ENCODE results near the gene LGALS9. TPM values are rescaled to one million over a fixed set of nuclear protein-coding genes. Genes with fewer than 3 reads are reported as not detected.

LGALS9 gene
- total and polyA plus RNA-seq, 7 donors, result 17.8 to 476 (median 33.2) TPM

GRCh38 chr17:27588354-27588753, 42.6 kb upstream of the LGALS9 start:
- DNase-seq, result no peak
- TF ChIP-seq POLR2AphosphoS5 (IDR thresholded peaks at IDR 0.05), result no peak
- TF ChIP-seq POLR2A (IDR thresholded peaks at IDR 0.05), result no peak
- no peak for TF ChIP-seq CTCF (IDR thresholded peaks at IDR 0.05)
- TF ChIP-seq EP300 (IDR thresholded peaks at IDR 0.05), result no peak
- intact Hi-C loops (cut with DNase I), result no loop called here
- no peaks in the 10 kb centered on the region for H3K4me1 ChIP-seq
- H3K9me3 ChIP-seq, result no peaks in the 10 kb centered on the region
- peaks cover 0 to 36% (median 5%) of the 10 kb centered on the region in 4 donors for H3K36me3 ChIP-seq
- no peak overlapping the region for H3K27ac ChIP-seq
- WGBS, 2 donors, result 95% methylated on average over 15 of the region's 15 CpGs
- H3K4me3 ChIP-seq, result no peak overlapping the region
- no peaks in the 10 kb centered on the region for H3K27me3 ChIP-seq

DNA sequence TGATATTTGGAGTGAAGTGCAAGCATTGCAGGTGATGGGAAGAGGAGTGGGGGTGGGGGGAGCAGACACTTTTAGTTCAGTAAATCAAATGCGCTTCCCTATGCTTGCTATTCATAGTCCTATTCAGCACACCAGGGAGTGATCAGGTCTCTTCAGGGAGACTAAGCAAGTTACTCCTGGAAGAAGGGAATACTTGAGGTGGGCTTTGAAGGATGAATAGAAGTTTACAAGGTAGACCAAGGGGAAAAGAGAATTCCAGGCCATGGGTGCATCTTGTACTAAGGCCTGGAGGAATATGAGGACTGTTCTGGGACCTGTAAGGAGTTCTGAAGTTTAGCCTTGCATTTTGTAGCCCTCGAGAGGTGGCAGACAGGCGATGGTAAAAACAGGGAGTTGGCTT, 40.1 kb upstream of the LGALS9 start:
- 98 to 100% methylated on average over 3 of the region's 3 CpGs for WGBS, 2 donors
- H3K27ac ChIP-seq, result no peak overlapping the region
- H3K9me3 ChIP-seq, result no peaks in the 10 kb centered on the region
- no peaks in the 10 kb centered on the region for H3K27me3 ChIP-seq
- no peak overlapping the region for H3K4me3 ChIP-seq
- H3K36me3 ChIP-seq, result peaks cover 0 to 28% (median 4%) of the 10 kb centered on the region in 4 donors
- TF ChIP-seq EP300 (IDR thresholded peaks at IDR 0.05), result no peak
- DNase-seq, result no peak
- peaks cover 0 to 4% (median 0%) of the 10 kb centered on the region in 4 donors for H3K4me1 ChIP-seq
- intact Hi-C loops (cut with DNase I), result no loop called here

DNA sequence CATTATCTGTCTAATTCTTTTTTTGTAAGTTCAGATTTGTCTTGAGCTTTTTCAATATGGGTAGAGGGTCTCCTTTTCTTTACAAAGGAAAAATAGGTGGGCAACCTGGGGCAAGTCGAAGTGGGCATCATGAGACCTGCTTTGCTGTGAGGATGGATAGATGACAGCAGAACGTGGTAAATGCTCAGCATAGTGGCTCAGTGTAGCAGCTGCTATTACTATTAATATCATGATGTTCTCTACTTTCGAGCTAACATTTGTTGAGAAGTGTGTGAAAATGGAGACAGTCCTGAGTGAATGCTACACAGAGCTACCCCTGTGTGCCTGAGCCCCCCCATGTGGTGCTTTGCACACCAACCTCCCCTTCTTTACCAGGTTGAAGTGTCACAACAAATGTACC, 39.0 kb upstream of the LGALS9 start:
- Histone ChIP-seq H3K4me1 (peaks cover 0 to 15% (median 1%) of the 10 kb centered on the region in 4 donors), H3K4me3 (no peak overlapping the region), H3K36me3 (peaks cover 0 to 28% (median 4%) of the 10 kb centered on the region in 4 donors), H3K27me3 (no peaks in the 10 kb centered on the region), H3K9me3 (no peaks in the 10 kb centered on the region), H3K27ac (no peak overlapping the region)
- TF ChIP-seq POLR2AphosphoS5 (IDR thresholded peaks at IDR 0.05), result no peak
- TF ChIP-seq EP300 (IDR thresholded peaks at IDR 0.05), result no peak
- no peak for TF ChIP-seq POLR2A (IDR thresholded peaks at IDR 0.05)
- no peak for TF ChIP-seq CTCF (IDR thresholded peaks at IDR 0.05)
- 87 to 93% methylated on average over 3 of the region's 3 CpGs for WGBS, 2 donors
- DNase-seq, result no peak
- intact Hi-C loops (cut with DNase I), result no loop called here

DNA sequence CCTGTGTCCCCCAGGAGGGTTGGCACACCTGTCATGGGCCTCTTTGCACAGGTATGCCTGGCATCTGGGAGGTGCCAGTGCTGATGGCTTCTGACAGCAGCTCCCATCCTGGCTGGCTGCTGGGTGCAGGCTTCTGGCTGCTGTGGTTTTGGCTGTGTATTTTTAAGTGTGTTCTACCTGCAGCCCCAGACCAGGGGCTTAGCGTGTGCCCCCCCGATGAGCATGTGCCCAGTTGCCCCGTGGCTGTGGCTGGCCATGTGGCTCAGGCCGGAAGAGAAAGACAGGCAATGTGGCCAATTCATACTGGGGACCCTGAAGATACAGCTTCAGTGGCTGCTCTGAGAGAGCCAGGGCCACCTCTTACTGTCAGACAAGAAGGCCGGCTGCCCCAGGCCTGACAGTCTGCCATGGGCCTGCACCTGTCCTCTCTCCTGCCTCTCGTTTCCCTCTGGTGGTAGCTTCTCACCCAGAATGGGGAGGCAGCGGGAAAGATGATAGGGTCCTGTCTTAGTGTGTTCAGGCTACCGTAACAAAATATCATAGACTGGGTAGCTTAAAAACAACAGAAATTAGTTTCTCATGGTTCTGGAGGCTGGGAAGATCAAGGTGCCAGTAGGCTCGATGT, 37.6 kb upstream of the LGALS9 start:
- no peak overlapping the region for H3K27ac ChIP-seq
- H3K4me1 ChIP-seq, result peaks cover 0 to 16% (median 1%) of the 10 kb centered on the region in 4 donors
- no peak for DNase-seq
- H3K9me3 ChIP-seq, result no peaks in the 10 kb centered on the region
- 93 to 94% methylated on average over 9 of the region's 9 CpGs for WGBS, 2 donors
- peaks cover 0 to 30% (median 4%) of the 10 kb centered on the region in 4 donors for H3K36me3 ChIP-seq
- TF ChIP-seq POLR2AphosphoS5 (IDR thresholded peaks at IDR 0.05) (no peak), POLR2A (IDR thresholded peaks at IDR 0.05) (no peak), EP300 (IDR thresholded peaks at IDR 0.05) (no peak), CTCF (IDR thresholded peaks at IDR 0.05) (no peak)
- intact Hi-C loops (cut with DNase I), result no loop called here
- H3K4me3 ChIP-seq, result no peak overlapping the region
- no peaks in the 10 kb centered on the region for H3K27me3 ChIP-seq

DNA sequence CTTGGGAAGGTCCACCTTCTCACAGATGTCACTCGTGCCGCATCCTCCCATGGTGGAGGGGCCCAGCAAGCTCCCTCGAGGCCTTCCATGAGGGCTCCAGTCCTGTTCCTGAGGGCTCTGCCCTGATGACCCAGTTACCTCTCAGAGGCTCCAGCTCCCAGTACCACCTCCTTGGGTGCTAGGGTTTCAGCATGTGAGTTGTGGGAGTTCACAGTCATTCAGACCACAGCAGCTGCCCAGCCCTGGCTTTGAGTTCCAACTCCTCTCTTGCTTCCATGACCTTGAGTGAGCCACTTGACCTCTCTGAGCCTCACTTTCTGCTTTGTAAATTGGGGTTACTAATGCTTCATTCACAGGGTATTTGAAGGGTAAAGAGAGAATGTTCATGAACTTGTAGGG, 37.1 kb upstream of the LGALS9 start:
- 93 to 98% methylated on average over 3 of the region's 3 CpGs for WGBS, 2 donors
- Histone ChIP-seq H3K9me3 (no peaks in the 10 kb centered on the region), H3K27ac (no peak overlapping the region), H3K4me3 (no peak overlapping the region), H3K4me1 (peaks cover 0 to 16% (median 1%) of the 10 kb centered on the region in 4 donors), H3K27me3 (no peaks in the 10 kb centered on the region), H3K36me3 (peaks cover 0 to 30% (median 4%) of the 10 kb centered on the region in 4 donors)
- TF ChIP-seq EP300 (IDR thresholded peaks at IDR 0.05) (no peak), CTCF (IDR thresholded peaks at IDR 0.05) (no peak), POLR2A (IDR thresholded peaks at IDR 0.05) (no peak), POLR2AphosphoS5 (IDR thresholded peaks at IDR 0.05) (no peak)
- intact Hi-C loops (cut with DNase I), result no loop called here
- DNase-seq, result no peak
